Panc1 (cell line): Measurements from ENCODE around the gene KIZ. TPM values are rescaled to one million over a fixed set of nuclear protein-coding genes. Genes with fewer than 3 reads are reported as not detected.

Source experiments
- ATAC-seq: fragments of 200-7000 bp; cut with Tn5 transposase; 2 replicates; pipeline ENCODE4 v1.9.1; 2020; ENCODE audit warnings: mild to moderate bottlenecking, moderate library complexity
- BruUV-seq: library from RNA; stranded (reverse); fragments of 400-500 nt; replicated peaks from 2 replicates; lab custom pipeline; 2021; lab: Mats Ljungman, UMichigan
- CTCF ChIA-PET: fragments of 300-600 bp; sonication (Branson Sonifier 250); formaldehyde crosslinking; loops from one replicate; lab custom pipeline; 2022; ENCODE audit warnings: antibody characterized with exemption; lab: Charles Lee
- POLR2A ChIA-PET: fragments of 300-600 bp; sonication (Branson Sonifier 250); formaldehyde crosslinking; loops from one replicate; lab custom pipeline; 2022; ENCODE audit warnings: antibody characterized with exemption; lab: Charles Lee
- DNase-seq: peaks from one replicate; pipeline ENCODE4 v3.0.0-alpha.2; 2010; ENCODE audit warnings: low read depth, low spot score
- H3K27ac ChIP-seq: 2 replicates; pipeline ENCODE4 v1.5.1; 2011; ENCODE audit warnings: mild to moderate bottlenecking, low read length, inconsistent platforms
- H3K27me3 ChIP-seq: fragments of 200-500 bp; sonication (Bioruptor generic); 2 replicates; pipeline ENCODE4 v1.6.0; 2014; ENCODE audit warnings: low read length, inconsistent platforms; ENCODE audit not compliant: control insufficient read depth, insufficient read depth
- H3K36me3 ChIP-seq: fragments of 200-500 bp; sonication (Bioruptor generic); 2 replicates; pipeline ENCODE4 v1.5.1; 2014; ENCODE audit warnings: inconsistent platforms, mild to moderate bottlenecking, low read length, moderate library complexity; ENCODE audit not compliant: control insufficient read depth, insufficient read depth
- H3K4me1 ChIP-seq: 2 replicates; pipeline ENCODE4 v1.5.1; 2011; ENCODE audit warnings: inconsistent platforms, mild to moderate bottlenecking, low read length, moderate library complexity; ENCODE audit not compliant: control insufficient read depth, insufficient read depth
- H3K4me3 ChIP-seq, 2 experiments: 2 replicates each; pipeline ENCODE4 v1.5.1; 2011 to 2012; ENCODE audit warnings: low read depth in 2 of 2, low read length in 2 of 2, mild to moderate bottlenecking in 2 of 2, inconsistent platforms in 1 of 2, moderate library complexity in 1 of 2
- H3K9me3 ChIP-seq: fragments of 200-500 bp; sonication (Bioruptor generic); 2 replicates; pipeline ENCODE4 v1.5.1; 2014; ENCODE audit warnings: low read depth, mild to moderate bottlenecking, inconsistent platforms, low read length, moderate library complexity; ENCODE audit not compliant: control insufficient read depth, insufficient read depth
- CTCF ChIP-seq: fragments of 450-650 bp; IDR thresholded peaks from 2 replicates; pipeline ENCODE4 v1.5.1; 2017; ENCODE audit warnings: mild to moderate bottlenecking
- POLR2AphosphoS5 ChIP-seq: IDR thresholded peaks from 2 replicates; pipeline ENCODE4 v1.6.1; 2012; ENCODE audit warnings: mild to moderate bottlenecking, low read depth, low read length, moderate library complexity
- REST ChIP-seq, 2 experiments: IDR thresholded peaks; 2 replicates each; pipeline ENCODE4 v1.6.1; 2011 to 2012; ENCODE audit warnings: low read depth in 2 of 2, control low read depth in 1 of 2, low read length in 1 of 2, mild to moderate bottlenecking in 1 of 2, moderate library complexity in 1 of 2; ENCODE audit not compliant: insufficient read depth in 1 of 2
- SIN3A ChIP-seq: IDR thresholded peaks from 2 replicates; pipeline ENCODE4 v1.6.1; 2012; ENCODE audit warnings: low read depth, mild to moderate bottlenecking, low read length, moderate library complexity, borderline replicate concordance; ENCODE audit not compliant: insufficient read depth
- TCF7L2 ChIP-seq: IDR thresholded peaks from 2 replicates; pipeline ENCODE4 v1.6.1; 2011; ENCODE audit warnings: mild to moderate bottlenecking, low read depth, low read length, inconsistent platforms
- in situ Hi-C: cut with HindIII; loops from 2 replicates; pipeline ENCODE4 v1.10.0; 2016; ENCODE audit warnings: low sequenced_read_pairs, low pct_unique_long_range_greater_than_20kb
- intact Hi-C: fragments of 100-400 bp; cut with micrococcal nuclease; formaldehyde crosslinking; loops from one replicate; pipeline ENCODE4 v1.10.0; 2022; ENCODE audit not compliant: unreplicated experiment
- total RNA-seq: library from RNA; stranded (reverse); gene quantifications from one replicate; pipeline ENCODE4 v1.2.1, GENCODE V29; 2021; ENCODE audit not compliant: unreplicated experiment

Gene KIZ
- total RNA-seq, 1 experiment from 2014 or later, result 6.5 TPM

GRCh38 chr20:21141825-21142224 lies 15.9 kb downstream of the KIZ start:
- Histone ChIP-seq H3K4me3 (no peak overlapping the region), H3K9me3 (no peaks in the 10 kb centered on the region), H3K27ac (no peak overlapping the region), H3K36me3 (no peaks in the 10 kb centered on the region; the same call in 1 of the 2 replicates), H3K4me1 (no peaks in the 10 kb centered on the region), H3K27me3 (no peaks in the 10 kb centered on the region)
- ChIA-PET POLR2A (no interaction called here), CTCF (no interaction called here)
- TF ChIP-seq SIN3A (no peak), REST (IDR thresholded peaks at IDR 0.05; ENCODE audit: insufficient read depth in 1 of 2, low read depth in 2 of 2, low read length in 1 of 2) (no peak), TCF7L2 (no peak), CTCF (no peak), POLR2AphosphoS5 (no peak)
- DNase-seq (no peak), ATAC-seq (no peak)
- intact Hi-C loops (no loop called here), in situ Hi-C loops (no loop called here)
- no TSS peak for BruUV-seq

GRCh38 chr20:21143194-21143890 lies 17.5 kb downstream of the KIZ start:
- no TSS peak for BruUV-seq
- Histone ChIP-seq H3K27ac (no peak overlapping the region), H3K36me3 (no peaks in the 10 kb centered on the region; the same call in 1 of the 2 replicates), H3K4me3 (no peak overlapping the region), H3K27me3 (no peaks in the 10 kb centered on the region), H3K9me3 (no peaks in the 10 kb centered on the region), H3K4me1 (no peaks in the 10 kb centered on the region)
- intact Hi-C loops, result no loop called here
- no peak for TF ChIP-seq REST (IDR thresholded peaks at IDR 0.05; ENCODE audit: insufficient read depth in 1 of 2, low read depth in 2 of 2, low read length in 1 of 2)
- TF ChIP-seq SIN3A, result no peak
- TF ChIP-seq TCF7L2, result no peak
- no peak for TF ChIP-seq CTCF
- TF ChIP-seq POLR2AphosphoS5, result no peak
- in situ Hi-C loops, result no loop called here
- DNase-seq (no peak), ATAC-seq (no peak)
- ChIA-PET POLR2A (no interaction called here), CTCF (no interaction called here)
